Activated B cell treated with CpG ODN at 0.5 μM for 24 hours (primary cell): ENCODE results near the gene RASSF3. TPM values are rescaled to one million over a fixed set of nuclear protein-coding genes. Genes with fewer than 3 reads are reported as not detected.
A peak's percentile ranks its signal among the peaks of the same experiment; 100 is the strongest.

ENCODE experiments used
- ATAC-seq: fragments of 200-7000 bp; cut with Tn5 transposase; one replicate; pipeline ENCODE4 v1.10.0; 2021; ENCODE audit warnings: low read depth, mild to moderate bottlenecking, moderate library complexity
- CTCF ChIA-PET: fragments of 350-600 bp; sonication (Branson Sonifier 250); formaldehyde crosslinking; loops from one replicate; lab custom pipeline; 2021; ENCODE audit warnings: antibody characterized with exemption; lab: Charles Lee
- POLR2A ChIA-PET: fragments of 350-600 bp; sonication (Branson Sonifier 250); formaldehyde crosslinking; loops from one replicate; lab custom pipeline; 2021; ENCODE audit warnings: antibody characterized with exemption; lab: Charles Lee
- DNase-seq: peaks from one replicate; pipeline ENCODE4 v3.0.0; 2022
- H3K27ac Mint-ChIP-seq: one replicate; pipeline ENCODE4 v1.8.0; 2020; ENCODE audit warnings: mixed read lengths
- H3K27me3 Mint-ChIP-seq: one replicate; pipeline ENCODE4 v1.8.0; 2021; ENCODE audit warnings: mixed read lengths
- H3K36me3 Mint-ChIP-seq: one replicate; pipeline ENCODE4 v1.8.0; 2021; ENCODE audit warnings: low read depth, mixed read lengths
- H3K4me1 Mint-ChIP-seq: one replicate; pipeline ENCODE4 v1.8.0; 2021; ENCODE audit warnings: mixed read lengths
- H3K4me3 Mint-ChIP-seq: one replicate; pipeline ENCODE4 v1.8.0; 2020; ENCODE audit warnings: mild to moderate bottlenecking, mixed read lengths
- H3K9me3 Mint-ChIP-seq: one replicate; pipeline ENCODE4 v1.8.0; 2020; ENCODE audit warnings: mixed read lengths
- intact Hi-C: fragments of 100-400 bp; cut with micrococcal nuclease; formaldehyde crosslinking; loops from one replicate; pipeline ENCODE4 v1.15.1; 2024
- total RNA-seq: library from RNA; stranded (reverse); gene quantifications from 2 replicates; pipeline ENCODE4 v1.2.3, GENCODE V29; 2022
- TF ChIP-seq, protein P1 (sequence below): fragments of 200-600 bp; IDR thresholded peaks from one replicate; pipeline ENCODE4 v1.8.0; 2022; ENCODE audit warnings: antibody characterized with exemption, mild to moderate bottlenecking

The RASSF3 gene
- total RNA-seq, 1 donor from 2014 or later = 95.7 TPM

GRCh38 chr12:64674367-64674922 is 64.2 kb downstream of the RASSF3 start:
- Mint-ChIP-seq H3K9me3 (no peaks in the 10 kb centered on the region), H3K36me3 (peaks cover 11% of the 10 kb centered on the region), H3K4me1 (peaks cover 96% of the 10 kb centered on the region), H3K4me3 (peak overlapping the region; percentile 60), H3K27ac (peak overlapping the region; percentile 71), H3K27me3 (no peaks in the 10 kb centered on the region)
- intact Hi-C loops = no loop called here
- DNase-seq = no peak
- ATAC-seq = no peak
- CTCF ChIA-PET = interaction anchor here (1.7 kb wide), 1 partner anchor 9 kb away, joined by 4 read pairs; no protein-coding TSS in a partner anchor
- TF ChIP-seq, protein P1, sequence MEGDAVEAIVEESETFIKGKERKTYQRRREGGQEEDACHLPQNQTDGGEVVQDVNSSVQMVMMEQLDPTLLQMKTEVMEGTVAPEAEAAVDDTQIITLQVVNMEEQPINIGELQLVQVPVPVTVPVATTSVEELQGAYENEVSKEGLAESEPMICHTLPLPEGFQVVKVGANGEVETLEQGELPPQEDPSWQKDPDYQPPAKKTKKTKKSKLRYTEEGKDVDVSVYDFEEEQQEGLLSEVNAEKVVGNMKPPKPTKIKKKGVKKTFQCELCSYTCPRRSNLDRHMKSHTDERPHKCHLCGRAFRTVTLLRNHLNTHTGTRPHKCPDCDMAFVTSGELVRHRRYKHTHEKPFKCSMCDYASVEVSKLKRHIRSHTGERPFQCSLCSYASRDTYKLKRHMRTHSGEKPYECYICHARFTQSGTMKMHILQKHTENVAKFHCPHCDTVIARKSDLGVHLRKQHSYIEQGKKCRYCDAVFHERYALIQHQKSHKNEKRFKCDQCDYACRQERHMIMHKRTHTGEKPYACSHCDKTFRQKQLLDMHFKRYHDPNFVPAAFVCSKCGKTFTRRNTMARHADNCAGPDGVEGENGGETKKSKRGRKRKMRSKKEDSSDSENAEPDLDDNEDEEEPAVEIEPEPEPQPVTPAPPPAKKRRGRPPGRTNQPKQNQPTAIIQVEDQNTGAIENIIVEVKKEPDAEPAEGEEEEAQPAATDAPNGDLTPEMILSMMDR = no peak
- POLR2A ChIA-PET = interaction anchor here (0.7 to 1.1 kb wide), 3 partner anchors 34 to 63 kb away, joined by 3 to 4 read pairs (median 3); no protein-coding TSS in a partner anchor

DNA sequence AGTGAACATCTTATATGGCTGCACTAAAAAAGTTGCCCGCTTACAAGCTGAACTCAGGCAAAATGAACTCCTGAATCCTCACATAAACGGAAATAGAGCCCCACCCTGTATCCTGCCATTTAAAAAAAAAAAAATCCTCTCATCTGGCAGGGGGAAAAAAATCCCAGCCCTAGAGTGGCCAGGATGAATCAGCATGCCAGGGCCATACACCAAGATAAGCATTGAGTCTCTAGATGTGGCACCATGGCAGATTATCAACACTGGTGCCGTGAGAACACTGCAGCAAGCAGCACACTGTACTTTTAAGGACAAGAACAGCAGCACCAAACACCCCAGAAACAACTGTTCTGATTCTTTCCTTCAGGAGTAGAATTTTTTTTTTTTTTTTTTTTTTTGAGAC is 65.5 kb downstream of the RASSF3 start:
- Mint-ChIP-seq H3K36me3 (peaks cover 16% of the 10 kb centered on the region), H3K27me3 (no peaks in the 10 kb centered on the region), H3K27ac (peak overlapping the region; percentile 41), H3K4me1 (peaks cover 96% of the 10 kb centered on the region), H3K9me3 (no peaks in the 10 kb centered on the region), H3K4me3 (peak overlapping the region; percentile 19)
- CTCF ChIA-PET = interaction anchor here (1.6 kb wide), 1 partner anchor 22 kb away, joined by 8 read pairs; no protein-coding TSS in a partner anchor
- no peak for ATAC-seq
- TF ChIP-seq, protein P1 = no peak
- intact Hi-C loops = no loop called here
- POLR2A ChIA-PET = interaction anchor here (0.8 kb wide), 1 partner anchor 62 kb away, joined by 5 read pairs; no protein-coding TSS in a partner anchor
- DNase-seq = no peak

GRCh38 chr12:64678248-64678647 is 68.0 kb downstream of the RASSF3 start:
- no peak for ATAC-seq
- H3K27ac Mint-ChIP-seq = no peak overlapping the region
- intact Hi-C loops = loop anchor here (1.0 to 2.0 kb wide), 2 partner anchors 19 to 68 kb away; partner anchors contain the start of gene RASSF3
- peaks cover 95% of the 10 kb centered on the region for H3K4me1 Mint-ChIP-seq
- no peaks in the 10 kb centered on the region for H3K9me3 Mint-ChIP-seq
- no peak for DNase-seq
- no peaks in the 10 kb centered on the region for H3K27me3 Mint-ChIP-seq
- TF ChIP-seq, protein P1 = no peak
- H3K4me3 Mint-ChIP-seq = no peak overlapping the region
- POLR2A ChIA-PET = interaction anchor here (1.7 to 6.1 kb wide), 2 partner anchors 8 to 68 kb away, joined by 4 to 37 read pairs; partner anchors contain the start of gene RASSF3
- peaks cover 9% of the 10 kb centered on the region for H3K36me3 Mint-ChIP-seq
- CTCF ChIA-PET = interaction anchor here (1.4 to 2.8 kb wide), 3 partner anchors 9 to 129 kb away, joined by 4 to 10 read pairs (median 8); partner anchors contain the start of gene RASSF3

DNA sequence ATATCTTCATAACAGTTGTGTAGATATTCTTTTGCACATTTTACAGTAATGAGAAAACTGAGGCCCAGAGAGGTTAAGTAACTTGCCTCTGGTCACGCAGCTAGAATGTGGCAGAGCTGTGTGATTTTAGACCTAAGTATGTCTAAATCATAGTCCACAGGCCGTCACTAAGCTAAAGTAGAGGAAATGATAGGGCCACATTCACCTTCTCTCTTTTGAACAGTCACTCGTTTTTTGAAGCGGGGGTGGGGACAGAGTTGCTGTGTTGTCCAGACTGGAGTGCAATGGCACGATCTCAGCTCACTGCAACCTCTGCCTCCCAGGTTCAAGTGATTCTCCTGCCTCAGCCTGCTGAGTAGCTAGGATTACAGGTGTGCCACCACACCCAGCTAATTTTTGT is 68.5 kb downstream of the RASSF3 start:
- POLR2A ChIA-PET = interaction anchor here (1.6 to 6.1 kb wide), 3 partner anchors 9 to 69 kb away, joined by 3 to 37 read pairs (median 4); partner anchors contain the start of gene RASSF3
- H3K36me3 Mint-ChIP-seq = peaks cover 11% of the 10 kb centered on the region

More for the DNA sequence above, 68.5 kb downstream of the RASSF3 start:
- CTCF ChIA-PET = interaction anchor here (1.4 to 2.8 kb wide), 4 partner anchors 9 to 130 kb away, joined by 4 to 10 read pairs (median 8); partner anchors contain the start of gene RASSF3
- intact Hi-C loops = loop anchor here (1.0 to 2.0 kb wide), 3 partner anchors 18 to 130 kb away; partner anchors contain the start of gene RASSF3
- Mint-ChIP-seq H3K9me3 (no peaks in the 10 kb centered on the region), H3K27me3 (no peaks in the 10 kb centered on the region), H3K27ac (peak overlapping the region; percentile 82), H3K4me3 (no peak overlapping the region), H3K4me1 (peaks cover 95% of the 10 kb centered on the region)
- ATAC-seq = no peak
- TF ChIP-seq, protein P1 = no peak
- DNase-seq = no peak
